Activated naive CD8-positive, alpha-beta T cell treated with anti-CD3 and anti-CD28 coated beads for 36 hours (primary cell): ENCODE measurements around the gene WSCD2. TPM values are rescaled to one million over a fixed set of nuclear protein-coding genes. Genes with fewer than 3 reads are reported as not detected.

Experiments used
- DNase-seq: peaks from one replicate; pipeline ENCODE4 v3.0.0; 2021
- H3K27ac Mint-ChIP-seq: one replicate; pipeline ENCODE4 v1.8.0; 2022; ENCODE audit warnings: mild to moderate bottlenecking, moderate library complexity, mixed read lengths
- H3K27me3 Mint-ChIP-seq: one replicate; pipeline ENCODE4 v1.8.0; 2022; ENCODE audit warnings: mild to moderate bottlenecking, mixed read lengths
- H3K36me3 Mint-ChIP-seq: one replicate; pipeline ENCODE4 v1.8.0; 2021; ENCODE audit warnings: mild to moderate bottlenecking, mixed read lengths
- H3K4me1 Mint-ChIP-seq: one replicate; pipeline ENCODE4 v1.8.0; 2021; ENCODE audit warnings: mixed read lengths
- H3K4me3 Mint-ChIP-seq: one replicate; pipeline ENCODE4 v1.8.0; 2022; ENCODE audit warnings: mild to moderate bottlenecking, moderate library complexity, mixed read lengths
- H3K9me3 Mint-ChIP-seq: one replicate; pipeline ENCODE4 v1.8.0; 2022; ENCODE audit warnings: mixed read lengths
- total RNA-seq, 2 experiments: library from RNA; stranded (reverse); gene quantifications; one replicate each; pipeline ENCODE4 v1.2.3, GENCODE V29; 2021

Gene WSCD2
- total RNA-seq, 2 experiments from 2014 or later = not detected

GRCh38 chr12:108151533-108152169 is 22.6 kb downstream of the WSCD2 start:
- Mint-ChIP-seq H3K36me3 (no peaks in the 10 kb centered on the region), H3K4me3 (no peak overlapping the region), H3K27me3 (peaks cover 9% of the 10 kb centered on the region), H3K9me3 (no peaks in the 10 kb centered on the region), H3K4me1 (no peaks in the 10 kb centered on the region), H3K27ac (no peak overlapping the region)
- no peak for DNase-seq

GRCh38 chr12:108152170-108152538 is 23.1 kb downstream of the WSCD2 start:
- Mint-ChIP-seq H3K27me3 (peaks cover 5% of the 10 kb centered on the region), H3K4me3 (no peak overlapping the region), H3K9me3 (no peaks in the 10 kb centered on the region), H3K4me1 (no peaks in the 10 kb centered on the region), H3K27ac (no peak overlapping the region), H3K36me3 (no peaks in the 10 kb centered on the region)
- no peak for DNase-seq

GRCh38 chr12:108156717-108157116 is 27.6 kb downstream of the WSCD2 start:
- Mint-ChIP-seq H3K4me3 (no peak overlapping the region), H3K36me3 (no peaks in the 10 kb centered on the region), H3K4me1 (no peaks in the 10 kb centered on the region), H3K9me3 (no peaks in the 10 kb centered on the region), H3K27me3 (peaks cover 9% of the 10 kb centered on the region), H3K27ac (no peak overlapping the region)
- DNase-seq = no peak

- Mint-ChIP-seq H3K27ac (no peak overlapping the region), H3K4me1 (no peaks in the 10 kb centered on the region), H3K4me3 (no peak overlapping the region), H3K27me3 (peaks cover 9% of the 10 kb centered on the region), H3K9me3 (no peaks in the 10 kb centered on the region), H3K36me3 (no peaks in the 10 kb centered on the region)
- DNase-seq = no peak
These were observed 28.9 kb downstream of the WSCD2 start for GRCh38 chr12:108157870-108158459.

GRCh38 chr12:108162207-108162606 is 33.1 kb downstream of the WSCD2 start:
- H3K4me3 Mint-ChIP-seq = no peak overlapping the region
- no peak for DNase-seq
- no peaks in the 10 kb centered on the region for H3K4me1 Mint-ChIP-seq
- H3K27me3 Mint-ChIP-seq = peaks cover 14% of the 10 kb centered on the region
- H3K9me3 Mint-ChIP-seq = no peaks in the 10 kb centered on the region
- H3K27ac Mint-ChIP-seq = no peak overlapping the region
- no peaks in the 10 kb centered on the region for H3K36me3 Mint-ChIP-seq

GRCh38 chr12:108166505-108166904 is 37.4 kb downstream of the WSCD2 start:
- Mint-ChIP-seq H3K9me3 (no peaks in the 10 kb centered on the region), H3K4me1 (no peaks in the 10 kb centered on the region), H3K27me3 (peaks cover 18% of the 10 kb centered on the region), H3K27ac (no peak overlapping the region), H3K4me3 (no peak overlapping the region), H3K36me3 (no peaks in the 10 kb centered on the region)
- DNase-seq = no peak

GRCh38 chr12:108167974-108168373 is 38.9 kb downstream of the WSCD2 start:
- Mint-ChIP-seq H3K36me3 (no peaks in the 10 kb centered on the region), H3K27ac (no peak overlapping the region), H3K27me3 (peaks cover 18% of the 10 kb centered on the region), H3K9me3 (no peaks in the 10 kb centered on the region), H3K4me3 (no peak overlapping the region), H3K4me1 (no peaks in the 10 kb centered on the region)
- no peak for DNase-seq

GRCh38 chr12:108169708-108170107 is 40.6 kb downstream of the WSCD2 start:
- Mint-ChIP-seq H3K27me3 (peaks cover 18% of the 10 kb centered on the region), H3K4me1 (no peaks in the 10 kb centered on the region), H3K4me3 (no peak overlapping the region), H3K9me3 (no peaks in the 10 kb centered on the region), H3K36me3 (no peaks in the 10 kb centered on the region), H3K27ac (no peak overlapping the region)
- DNase-seq = no peak

GRCh38 chr12:108170164-108170563 is 41.1 kb downstream of the WSCD2 start:
- Mint-ChIP-seq H3K36me3 (no peaks in the 10 kb centered on the region), H3K27ac (no peak overlapping the region), H3K4me1 (no peaks in the 10 kb centered on the region), H3K9me3 (no peaks in the 10 kb centered on the region), H3K4me3 (no peak overlapping the region), H3K27me3 (peaks cover 18% of the 10 kb centered on the region)
- no peak for DNase-seq

- H3K27me3 Mint-ChIP-seq = peaks cover 14% of the 10 kb centered on the region
- H3K9me3 Mint-ChIP-seq = peaks cover 2% of the 10 kb centered on the region
- no peak overlapping the region for H3K4me3 Mint-ChIP-seq
- no peak overlapping the region for H3K27ac Mint-ChIP-seq
- no peaks in the 10 kb centered on the region for H3K36me3 Mint-ChIP-seq
- DNase-seq = no peak
- H3K4me1 Mint-ChIP-seq = no peaks in the 10 kb centered on the region
These were observed 42.9 kb downstream of the WSCD2 start for GRCh38 chr12:108172033-108172432.

GRCh38 chr12:108173160-108173559 is 44.1 kb downstream of the WSCD2 start:
- Mint-ChIP-seq H3K4me1 (no peaks in the 10 kb centered on the region), H3K27me3 (peaks cover 14% of the 10 kb centered on the region), H3K36me3 (no peaks in the 10 kb centered on the region), H3K9me3 (peaks cover 2% of the 10 kb centered on the region), H3K4me3 (no peak overlapping the region), H3K27ac (no peak overlapping the region)
- DNase-seq = no peak

- no peaks in the 10 kb centered on the region for H3K4me1 Mint-ChIP-seq
- no peak overlapping the region for H3K27ac Mint-ChIP-seq
- H3K27me3 Mint-ChIP-seq = peaks cover 6% of the 10 kb centered on the region
- no peak overlapping the region for H3K4me3 Mint-ChIP-seq
- no peaks in the 10 kb centered on the region for H3K36me3 Mint-ChIP-seq
- peaks cover 2% of the 10 kb centered on the region for H3K9me3 Mint-ChIP-seq
- no peak for DNase-seq
These were observed 44.8 kb downstream of the WSCD2 start for GRCh38 chr12:108173892-108174291.

- Mint-ChIP-seq H3K36me3 (no peaks in the 10 kb centered on the region), H3K9me3 (peaks cover 2% of the 10 kb centered on the region), H3K27ac (no peak overlapping the region)
These were observed 45.6 kb downstream of the WSCD2 start for GRCh38 chr12:108174641-108175040.

GRCh38 chr12:108175310-108175709 is 46.2 kb downstream of the WSCD2 start:
- no peak overlapping the region for H3K27ac Mint-ChIP-seq
- H3K4me3 Mint-ChIP-seq = no peak overlapping the region
- peaks cover 5% of the 10 kb centered on the region for H3K27me3 Mint-ChIP-seq
- H3K9me3 Mint-ChIP-seq = peaks cover 2% of the 10 kb centered on the region
- DNase-seq = no peak
- H3K4me1 Mint-ChIP-seq = no peaks in the 10 kb centered on the region
- H3K36me3 Mint-ChIP-seq = no peaks in the 10 kb centered on the region

More at GRCh38 chr12:108174641-108175040, 45.6 kb downstream of the WSCD2 start:
- H3K4me3 Mint-ChIP-seq = no peak overlapping the region
- H3K4me1 Mint-ChIP-seq = no peaks in the 10 kb centered on the region
- H3K27me3 Mint-ChIP-seq = peaks cover 5% of the 10 kb centered on the region
- DNase-seq = no peak

GRCh38 chr12:108176292-108176691 is 47.2 kb downstream of the WSCD2 start:
- DNase-seq = no peak
- no peaks in the 10 kb centered on the region for H3K27me3 Mint-ChIP-seq
- no peaks in the 10 kb centered on the region for H3K36me3 Mint-ChIP-seq
- H3K4me3 Mint-ChIP-seq = no peak overlapping the region
- H3K9me3 Mint-ChIP-seq = peaks cover 2% of the 10 kb centered on the region
- H3K27ac Mint-ChIP-seq = no peak overlapping the region
- H3K4me1 Mint-ChIP-seq = no peaks in the 10 kb centered on the region

- H3K4me1 Mint-ChIP-seq = no peaks in the 10 kb centered on the region
- H3K27ac Mint-ChIP-seq = no peak overlapping the region
- H3K36me3 Mint-ChIP-seq = no peaks in the 10 kb centered on the region
- no peaks in the 10 kb centered on the region for H3K27me3 Mint-ChIP-seq
- DNase-seq = no peak
- no peak overlapping the region for H3K4me3 Mint-ChIP-seq
- peaks cover 2% of the 10 kb centered on the region for H3K9me3 Mint-ChIP-seq
These were observed 48.0 kb downstream of the WSCD2 start for GRCh38 chr12:108177131-108177530.
